CD4-positive, alpha-beta T cell treated with Interleukin-17A for 1 hour (primary cell): Measurements from ENCODE around the gene SETD3.

Source experiments
- DNase-seq: peaks from one replicate; pipeline ENCODE4 v3.0.0-alpha.2; 2020

SETD3 gene

DNA sequence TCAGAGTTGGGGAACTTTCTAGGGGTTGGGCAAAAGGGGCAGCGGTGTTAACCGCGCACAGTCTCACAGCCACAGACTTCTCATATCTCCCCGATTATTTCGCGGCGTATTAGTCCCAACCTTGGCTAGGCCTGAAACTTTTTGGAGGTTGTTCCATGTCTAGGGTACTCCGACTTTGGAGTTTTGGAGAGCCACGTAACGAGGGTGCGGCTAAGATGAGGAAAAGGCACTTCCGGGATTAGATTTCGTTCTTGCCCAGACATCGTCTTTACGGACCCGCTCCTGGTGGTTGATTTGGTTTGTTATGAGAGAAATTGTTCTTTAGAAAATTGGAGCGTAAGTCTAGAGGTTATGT, 1.1 kb upstream of the SETD3 start:
- DNase-seq, result no peak

DNA sequence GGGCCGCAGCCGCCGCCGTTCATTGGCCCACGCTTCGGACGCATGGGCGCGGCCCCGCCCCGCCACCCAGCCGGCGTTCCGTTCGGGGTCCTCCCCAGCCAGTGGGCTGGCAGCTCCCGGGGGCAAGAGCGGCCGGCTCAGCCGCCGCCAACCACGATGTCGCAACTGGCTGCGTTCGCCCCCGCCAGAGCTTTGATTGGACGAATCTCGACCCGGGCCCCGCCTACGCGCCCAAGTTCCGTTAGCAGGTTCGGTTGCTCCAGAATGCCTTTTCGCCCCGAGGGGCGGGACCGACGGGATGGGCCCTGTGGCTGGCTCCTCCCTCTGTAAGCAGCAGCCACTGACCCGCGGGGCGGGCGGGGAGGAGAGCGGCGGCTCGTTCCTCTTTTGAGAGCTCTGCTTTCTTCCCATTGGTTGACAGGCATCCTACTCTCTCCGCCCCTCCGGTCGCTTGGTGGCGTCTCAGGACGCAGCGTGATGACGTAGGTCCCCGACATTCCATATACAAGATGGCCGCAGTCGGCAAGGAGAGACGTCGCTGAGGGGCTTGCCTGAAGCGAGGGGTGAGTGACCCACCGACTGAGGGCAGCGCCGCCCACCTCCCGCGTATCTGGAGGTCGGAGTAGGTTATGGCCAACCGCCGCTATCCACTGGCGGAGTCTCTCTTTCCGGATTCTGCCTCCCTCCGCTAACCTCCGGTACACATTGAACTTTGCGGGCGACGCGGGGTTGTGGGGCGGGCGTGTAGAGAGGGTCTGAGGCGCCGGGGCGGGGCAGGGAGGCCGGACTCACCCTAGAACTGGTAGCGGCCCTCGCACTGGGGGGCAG, 472 bp upstream of the SETD3 start, which contains the start of gene CCNK:
TSS of gene CCNK (plus strand) at position 493 of the 828 bp plus-strand sequence. CDS start 11,269 bp downstream, outside the sequence.
- peak; percentile 100 for DNase-seq

DNA sequence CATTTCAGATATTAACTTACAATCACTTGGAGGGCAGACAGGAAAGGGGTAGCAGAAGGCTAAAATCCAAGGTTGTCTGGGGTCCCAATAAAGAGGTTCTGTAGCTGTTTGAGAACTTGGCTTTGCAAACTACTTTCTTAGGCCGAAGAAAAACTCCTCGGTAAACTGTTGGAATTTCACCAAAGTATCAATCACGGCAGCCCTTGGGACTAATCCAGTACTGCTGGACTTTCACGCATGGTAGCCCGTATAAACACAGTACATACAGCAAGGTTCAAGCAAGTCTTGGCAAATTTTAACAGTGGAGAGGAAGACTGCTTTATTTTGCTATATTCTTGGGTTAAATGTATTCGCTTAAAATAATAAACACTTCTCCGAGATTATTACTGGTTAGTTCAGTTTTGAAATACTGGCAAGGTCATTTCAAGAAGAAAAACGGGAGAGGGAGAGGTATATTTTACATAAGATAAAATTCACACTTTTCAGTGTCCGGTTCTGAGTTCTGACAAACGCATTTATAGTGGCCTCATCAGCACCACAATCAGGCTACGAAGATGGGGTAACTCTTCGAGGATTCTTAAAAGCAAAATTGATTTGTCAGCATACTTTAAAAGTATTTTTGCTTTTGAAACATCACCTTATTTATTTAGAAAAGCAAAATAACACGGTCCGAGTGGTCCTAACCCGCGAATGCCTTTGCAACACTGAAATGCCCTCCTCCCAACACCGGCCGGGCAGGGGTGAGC, 1.3 kb downstream of the SETD3 start:
- DNase-seq, result no peak

DNA sequence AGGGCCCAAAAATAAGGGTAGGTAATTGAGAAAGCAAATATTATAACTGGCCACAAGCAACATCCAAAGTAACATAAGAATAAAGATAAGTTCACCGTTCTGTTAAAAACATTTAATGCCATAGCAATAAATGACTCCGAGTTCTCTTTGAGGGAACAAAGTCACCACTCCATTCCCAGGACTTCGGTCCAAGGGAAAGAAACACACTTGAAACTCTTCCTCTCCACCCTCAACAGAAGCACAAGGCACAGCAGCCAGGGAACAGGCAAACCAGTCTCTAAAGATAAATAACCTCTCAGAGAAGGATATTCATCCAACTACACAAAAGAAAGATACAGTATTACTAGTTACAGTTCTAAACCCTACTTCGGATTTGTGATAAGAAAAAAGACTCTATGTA, 2.5 kb downstream of the SETD3 start:
- no peak for DNase-seq

DNA sequence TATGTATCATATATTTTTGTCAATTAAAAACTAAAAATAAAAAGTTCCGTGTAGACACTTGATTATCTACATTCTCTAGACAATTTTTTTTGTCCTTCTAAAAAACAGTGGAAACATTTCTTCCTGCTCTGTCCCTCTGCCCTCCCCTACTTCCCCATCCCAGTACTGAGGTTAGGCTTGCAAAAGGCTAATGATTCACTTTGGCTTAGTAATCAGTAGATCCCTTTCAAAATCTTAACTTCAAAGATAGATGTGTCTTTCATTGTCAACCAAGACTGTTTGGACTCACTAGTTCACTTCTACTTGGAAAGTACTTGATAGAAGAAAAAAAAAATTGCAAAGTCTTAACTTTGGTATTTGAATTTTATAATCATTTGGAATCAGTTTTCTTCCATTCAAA, 3.8 kb downstream of the SETD3 start:
- DNase-seq, result no peak

DNA sequence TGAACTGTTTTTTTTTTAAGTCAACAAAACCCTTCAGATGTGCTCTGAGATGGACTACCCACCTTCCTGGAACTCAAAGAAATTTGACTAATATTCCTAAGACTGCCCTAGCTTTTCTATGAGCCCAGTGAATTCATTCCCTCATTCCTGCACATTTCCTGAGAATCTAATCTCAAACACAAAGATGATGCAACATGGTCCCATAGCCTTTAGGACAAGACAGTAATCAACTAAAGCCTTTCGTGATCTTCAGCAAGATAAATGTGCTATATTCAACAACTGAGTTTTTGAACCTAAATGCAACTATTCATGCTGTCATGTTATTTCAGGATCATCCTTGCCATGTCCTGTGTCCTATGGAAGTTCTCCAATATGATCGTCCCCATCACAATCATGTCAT, 5.0 kb downstream of the SETD3 start:
- DNase-seq, result no peak

DNA sequence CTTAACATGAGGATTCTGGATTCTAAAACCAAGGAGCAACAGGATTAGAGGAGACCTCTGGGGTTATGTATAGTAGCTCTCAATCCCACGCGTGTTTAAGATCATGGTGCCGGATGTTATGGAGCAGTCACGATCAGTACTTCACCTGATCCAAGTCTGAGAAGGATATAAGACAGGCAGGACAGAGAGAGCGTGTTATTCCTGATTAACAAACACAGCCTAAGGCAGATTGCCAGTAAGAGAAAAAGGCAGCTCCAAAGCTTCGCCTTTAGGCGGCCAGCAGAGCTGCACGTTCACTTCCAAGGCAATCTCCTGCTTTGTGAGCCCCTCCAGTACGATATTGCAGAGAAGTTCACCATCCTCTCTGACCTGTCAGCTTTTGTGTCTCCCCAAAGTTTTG, 5.5 kb downstream of the SETD3 start:
- no peak for DNase-seq

DNA sequence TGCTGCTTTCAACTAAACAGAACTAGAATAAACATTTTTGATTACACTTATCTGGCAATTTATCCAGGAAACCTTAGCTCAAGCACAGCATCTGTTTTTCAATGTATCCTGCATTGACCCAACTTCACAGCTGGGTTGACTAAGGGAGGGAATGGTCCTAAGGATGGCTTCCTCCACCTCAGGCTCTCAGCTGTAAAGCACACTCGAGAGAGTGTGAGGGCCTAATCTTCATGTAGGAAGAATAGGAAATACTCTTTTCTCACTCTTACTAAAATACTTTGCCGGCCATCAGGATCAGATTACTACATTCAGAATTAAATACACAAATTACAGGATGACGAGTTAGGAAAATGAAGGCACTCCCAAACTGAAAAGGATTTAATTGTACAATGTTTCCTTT, 7.2 kb downstream of the SETD3 start:
- DNase-seq, result no peak

DNA sequence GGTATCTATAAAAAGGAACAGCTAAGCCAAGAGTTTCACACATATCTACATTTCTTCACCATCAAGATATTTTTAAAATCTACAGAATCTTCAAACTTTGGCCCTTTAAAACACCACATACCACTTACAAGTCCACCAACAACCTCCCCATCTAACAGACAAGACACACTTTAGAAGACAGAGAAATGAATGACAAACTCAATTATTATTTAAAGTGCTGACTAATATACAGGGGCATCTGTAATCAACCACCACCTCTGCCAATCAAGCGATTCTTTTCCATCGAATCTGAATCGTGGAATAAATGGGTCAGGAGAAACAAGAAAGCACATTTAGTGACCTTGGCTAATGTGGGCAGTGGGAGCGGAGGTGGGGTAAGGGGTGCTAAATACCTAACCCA, 7.7 kb downstream of the SETD3 start:
- DNase-seq, result no peak

DNA sequence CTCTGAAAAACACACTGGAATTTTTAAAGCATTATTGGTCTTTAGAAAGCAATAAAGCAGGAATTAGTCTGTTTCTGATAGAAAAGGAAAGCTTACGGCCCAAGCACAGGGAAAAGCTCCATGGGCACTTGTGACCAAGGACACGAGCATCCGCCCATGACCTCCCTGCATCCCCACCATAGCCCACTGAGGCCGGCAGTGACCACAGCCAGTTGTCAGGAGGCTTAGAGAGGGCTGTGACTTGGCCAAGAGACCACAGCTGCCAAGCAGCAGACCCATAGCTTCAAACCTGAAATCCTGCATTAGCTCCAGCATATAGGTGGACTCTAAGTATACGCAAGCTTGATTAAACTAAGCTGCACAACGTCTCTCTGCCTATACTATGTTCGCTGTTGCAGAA, 8.9 kb downstream of the SETD3 start:
- DNase-seq, result no peak

DNA sequence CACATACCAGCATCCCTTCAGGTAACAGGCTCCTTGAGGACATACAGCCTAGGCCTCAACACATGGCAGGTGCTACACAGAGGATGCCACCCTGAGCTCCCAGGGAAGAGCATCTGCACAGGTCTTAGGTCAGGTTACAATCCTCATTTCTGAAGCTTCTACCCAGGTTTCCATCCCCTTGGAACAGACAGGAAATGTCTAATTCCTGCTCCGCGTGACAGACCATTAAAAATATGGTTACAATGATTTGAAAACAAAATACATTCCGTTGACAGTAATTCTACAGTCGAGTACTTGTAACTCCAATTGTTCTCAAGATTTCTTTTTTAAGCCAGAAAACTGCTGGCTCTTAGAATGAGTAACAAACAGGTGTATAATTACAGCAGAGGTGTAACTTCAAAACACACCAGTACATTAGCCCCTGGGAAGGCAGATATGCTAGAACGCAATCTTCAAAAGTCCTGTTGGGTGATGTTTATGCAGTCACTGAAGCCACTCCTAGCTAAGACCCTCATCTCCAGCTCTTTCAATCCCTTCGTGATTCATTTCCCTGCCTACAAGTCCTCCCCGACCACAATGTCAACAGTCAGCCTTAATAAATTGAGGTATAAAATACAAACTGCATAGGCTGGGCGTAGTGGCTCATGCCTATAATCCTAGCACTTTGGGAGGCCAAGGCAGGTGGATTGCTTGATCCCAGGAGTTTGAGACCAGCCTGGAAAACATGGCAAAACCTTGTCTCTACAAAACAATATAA, 11.6 kb downstream of the SETD3 start:
- no peak for DNase-seq

DNA sequence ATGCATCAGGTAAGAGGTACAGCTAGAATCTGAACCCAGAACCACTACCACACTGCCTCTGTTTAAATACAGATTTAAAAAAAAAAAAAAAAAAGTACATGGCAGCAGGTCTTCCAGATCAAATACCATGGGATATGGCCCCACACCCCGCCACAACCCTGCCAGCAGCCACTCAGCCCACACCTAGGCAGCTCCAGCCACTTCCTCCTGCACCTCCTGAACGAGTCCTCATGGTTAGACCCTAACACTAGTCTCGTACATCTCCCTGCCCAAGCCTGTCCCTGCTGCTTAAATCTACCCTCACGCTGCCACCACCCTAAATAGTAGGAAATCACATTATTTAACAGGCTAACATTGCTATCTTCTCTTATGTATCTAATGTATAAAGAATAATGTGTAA, 12.6 kb downstream of the SETD3 start:
- no peak for DNase-seq

DNA sequence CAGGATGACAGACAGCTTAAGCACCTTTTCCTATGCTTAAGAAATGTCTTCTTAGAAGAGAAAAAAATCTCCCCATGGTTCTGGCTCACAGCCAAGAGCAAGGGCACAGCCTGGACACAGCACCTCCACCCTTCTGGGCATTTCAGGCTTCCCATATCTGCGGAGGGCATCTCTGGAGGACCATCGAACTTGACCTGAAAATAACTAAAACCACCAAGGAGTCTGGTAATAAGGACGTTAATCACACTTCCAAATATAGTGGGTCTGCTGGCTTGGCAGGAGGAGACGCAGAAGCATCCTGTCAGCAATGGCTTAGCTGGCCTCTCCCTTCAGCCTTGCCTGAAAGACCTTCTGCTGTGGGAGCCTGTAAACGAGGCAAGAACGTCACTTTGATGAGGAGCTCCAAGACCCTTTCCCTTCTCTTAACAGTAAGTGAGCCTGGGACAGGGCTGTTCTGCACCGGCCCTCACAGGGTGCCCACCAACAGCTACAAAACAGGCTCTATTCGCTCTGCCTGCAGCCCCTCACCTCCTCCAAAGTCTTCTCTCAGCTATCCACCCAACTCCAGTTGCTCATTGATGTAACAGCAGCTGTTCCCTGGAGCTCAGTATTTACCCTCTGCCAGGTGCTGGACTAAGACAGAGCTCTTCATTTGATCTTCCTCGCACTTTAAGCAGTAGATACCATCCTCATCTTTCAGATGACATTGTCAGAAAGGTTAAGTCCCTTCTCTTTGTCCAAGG, 13.2 kb downstream of the SETD3 start:
- no peak for DNase-seq

DNA sequence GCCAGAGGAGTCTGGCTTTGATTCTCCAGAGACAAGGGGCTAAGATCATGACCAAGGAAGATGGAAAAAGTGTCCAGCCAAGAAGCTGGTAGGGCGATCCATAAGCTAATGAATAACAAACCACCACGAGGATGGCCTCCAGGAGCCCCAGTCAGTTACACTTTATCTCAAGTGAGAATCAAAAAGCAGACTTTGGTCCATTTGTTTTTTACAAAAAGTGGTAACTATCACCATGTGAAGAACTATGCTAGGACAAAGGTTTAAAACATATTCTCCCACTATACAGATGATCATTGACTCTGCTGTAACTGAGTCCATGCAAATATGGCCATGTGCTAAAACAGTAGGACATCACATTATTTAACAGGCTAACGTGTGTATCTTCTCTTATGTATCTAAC, 13.9 kb downstream of the SETD3 start:
- DNase-seq, result no peak

DNA sequence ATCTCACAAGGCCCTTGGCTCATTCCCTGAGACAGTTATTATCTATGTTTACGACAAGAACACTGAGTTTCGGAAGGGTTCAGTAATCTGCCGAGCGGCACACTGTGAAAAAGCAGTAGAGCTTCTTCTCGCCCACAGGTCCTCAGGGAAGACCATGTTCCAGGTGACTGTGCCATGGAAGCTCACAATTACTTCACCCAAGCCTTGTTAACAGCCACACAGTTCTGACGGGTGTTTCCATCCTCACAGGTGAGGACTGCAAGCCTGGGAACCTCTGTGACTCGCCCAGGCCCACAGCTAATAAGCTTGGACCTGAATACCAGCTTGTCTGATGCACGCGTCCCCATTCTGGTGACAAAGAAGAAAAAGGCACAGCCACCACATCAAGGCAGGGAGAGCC, 15.4 kb downstream of the SETD3 start:
- no peak for DNase-seq

DNA sequence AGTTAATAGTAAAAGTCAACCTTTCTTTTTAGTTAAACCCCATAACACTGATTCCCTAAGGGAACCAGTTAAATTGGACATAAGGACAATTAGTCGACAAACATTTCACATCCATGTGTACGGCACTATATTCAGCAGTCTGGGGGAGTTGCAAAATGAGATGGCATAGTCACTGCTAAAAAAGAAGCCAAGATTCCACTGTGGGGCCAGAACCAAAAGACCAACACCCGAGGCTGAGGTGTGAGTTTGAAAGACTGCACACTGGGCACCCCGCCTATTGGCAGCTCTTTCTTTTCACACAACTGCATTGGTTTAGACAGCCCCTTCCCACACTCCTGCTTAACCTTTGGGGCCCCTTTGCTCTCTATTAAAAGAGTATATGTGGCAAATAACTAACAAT, 16.7 kb downstream of the SETD3 start:
- no peak for DNase-seq

DNA sequence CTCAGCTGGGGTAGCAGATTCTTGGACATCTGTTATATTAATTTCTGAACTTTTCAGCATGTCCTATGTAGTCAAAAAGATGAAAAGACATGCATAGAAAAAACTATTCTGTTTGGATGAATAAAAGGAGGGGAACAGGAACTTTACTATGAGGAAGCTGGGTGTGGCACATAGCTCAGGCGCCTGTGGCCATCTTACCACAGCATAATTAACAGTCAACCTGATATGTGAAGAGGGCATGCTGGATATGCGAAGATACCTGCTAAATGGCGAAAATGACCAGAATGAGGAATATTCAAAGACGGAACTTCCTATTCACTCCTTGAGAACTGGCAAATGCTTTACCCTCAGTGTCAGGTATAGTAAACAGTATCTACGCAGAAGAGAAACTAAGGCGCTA, 18.4 kb downstream of the SETD3 start:
- DNase-seq, result no peak

DNA sequence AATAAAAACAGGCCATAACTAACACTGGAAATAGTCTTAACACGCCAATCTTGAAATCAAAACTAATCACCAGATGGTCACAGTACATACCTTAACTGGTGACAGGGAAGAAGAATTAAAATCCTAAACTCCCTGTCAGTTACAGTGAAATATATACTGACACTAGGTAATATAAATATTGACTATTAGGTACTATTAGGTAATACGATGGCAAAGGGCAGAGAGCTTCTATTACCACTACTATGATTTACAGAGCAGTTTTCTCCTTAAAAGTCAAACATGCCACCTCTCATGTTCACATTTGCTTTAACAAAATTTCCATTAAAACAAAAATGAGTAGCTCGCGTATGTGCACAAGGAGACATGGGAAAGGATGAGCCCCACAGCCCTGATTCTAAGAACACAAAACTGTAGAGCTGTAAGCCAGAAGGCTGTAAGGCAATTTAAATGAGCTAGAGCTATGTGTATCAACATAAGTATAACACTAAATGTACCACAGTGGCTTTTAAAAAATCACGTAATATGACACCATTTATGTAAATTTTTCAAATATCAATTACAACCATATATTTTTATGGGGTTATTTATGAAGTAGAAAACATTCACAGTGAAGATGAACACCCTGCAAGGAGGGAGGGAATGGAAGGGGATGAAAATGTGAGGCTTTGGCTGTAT, 19.1 kb downstream of the SETD3 start:
- no peak for DNase-seq

DNA sequence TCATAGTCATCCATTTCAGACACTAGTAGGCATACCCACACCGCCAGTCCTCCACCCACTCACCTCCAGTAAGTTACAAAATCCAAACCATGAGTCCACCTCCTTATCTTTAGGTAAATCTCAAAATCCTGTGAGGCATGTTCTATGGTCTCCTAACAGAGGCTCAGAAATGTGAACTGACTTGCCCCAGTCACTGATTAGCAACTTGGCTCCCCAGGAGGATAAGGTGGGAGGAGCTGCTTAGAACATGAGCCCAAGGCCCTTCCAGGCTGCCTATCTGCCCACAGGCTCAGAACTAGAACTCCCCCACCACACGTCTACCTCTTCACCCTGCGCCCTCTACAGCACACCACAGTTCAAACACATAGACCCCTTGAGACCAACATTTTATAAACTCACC, 19.9 kb downstream of the SETD3 start:
- no peak for DNase-seq

DNA sequence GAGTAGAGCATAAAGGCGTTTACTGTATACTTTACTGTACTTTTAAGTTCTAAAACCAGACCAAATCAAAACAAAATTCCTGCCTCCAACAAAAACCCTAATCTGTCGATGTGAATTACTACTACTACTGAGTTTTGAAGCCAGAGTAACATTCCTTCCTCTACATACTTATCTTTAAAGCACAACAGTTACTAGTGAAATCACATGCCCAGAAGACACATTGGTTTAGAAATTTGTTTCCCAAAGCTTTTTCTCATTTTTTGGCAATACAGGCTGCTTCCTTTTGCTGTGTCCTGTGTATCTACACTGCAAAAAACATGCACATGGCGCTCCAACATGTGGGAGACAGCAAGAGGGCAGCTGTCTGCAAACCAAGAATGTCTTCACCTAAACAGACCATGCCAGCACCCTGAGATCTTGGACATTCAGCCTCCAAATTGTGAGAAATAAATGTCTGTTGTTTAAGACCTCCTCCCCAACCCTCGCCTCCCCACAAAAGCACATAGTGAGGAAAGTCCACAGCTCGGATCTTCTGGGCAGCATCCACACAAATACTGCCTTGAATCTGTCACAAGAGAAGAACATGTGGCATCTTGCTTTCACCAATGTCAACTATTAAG, 21.1 kb downstream of the SETD3 start:
- DNase-seq, result no peak

DNA sequence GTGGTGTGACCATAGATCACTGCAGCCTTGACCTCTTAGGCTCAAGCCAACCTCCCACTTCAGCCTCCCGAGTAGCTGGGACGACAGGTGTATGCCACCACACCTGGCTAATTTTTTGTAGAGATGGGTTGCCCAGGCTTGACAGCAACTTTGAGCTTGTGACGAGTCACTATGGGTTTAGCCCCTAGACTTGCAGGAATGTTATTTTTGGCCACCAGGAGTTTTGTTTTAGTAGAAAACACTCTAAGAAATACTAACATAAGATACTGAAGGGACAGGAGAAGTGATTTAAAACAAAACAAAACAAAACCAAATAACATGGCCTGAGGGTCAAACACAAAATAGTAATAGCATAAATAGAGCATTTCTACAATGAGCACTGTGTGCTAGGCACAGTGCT, 26.4 kb downstream of the SETD3 start:
- DNase-seq, result no peak

DNA sequence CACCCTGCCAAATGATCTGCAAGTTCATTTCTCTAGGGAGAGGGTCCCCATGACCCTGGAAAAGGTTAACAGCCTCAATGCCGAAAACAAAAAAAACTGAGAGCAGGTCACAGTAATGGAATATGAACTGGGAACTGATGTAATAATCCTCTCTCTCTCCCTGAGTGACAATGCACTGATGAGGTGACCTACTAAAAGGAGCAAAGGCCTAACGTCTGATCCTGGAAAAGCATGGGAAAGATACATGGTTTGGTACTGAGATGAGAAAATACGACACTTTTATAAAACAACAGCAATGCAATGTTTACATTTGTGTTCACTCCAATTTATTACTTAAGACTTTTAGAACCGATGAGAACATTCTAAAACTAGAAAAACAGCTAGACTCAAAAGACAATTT, 27.7 kb downstream of the SETD3 start:
- DNase-seq, result no peak
